Lower lobe of right lung (tissue), 2 donors: ENCODE data around the gene RIPK3. TPM values are rescaled to one million over a fixed set of nuclear protein-coding genes. Genes with fewer than 3 reads are reported as not detected.
"Not testable (repeated sequence)": the region's sequence is repeated elsewhere in the genome, so short reads cannot be mapped to it uniquely, and the experiment has no call there.

Experiments
- ATAC-seq, 2 donors: fragments of 200-7000 bp; cut with Tn5 transposase; one replicate each; pipeline ENCODE4 v1.9.1; 2020 to 2022; ENCODE audit warnings: mild to moderate bottlenecking in 2 of 2, moderate library complexity in 2 of 2
- DNase-seq: peaks from one replicate; pipeline ENCODE4 v3.0.0-alpha.2; 2020
- H3K27ac ChIP-seq: fragments of 200-600 bp; one replicate; pipeline ENCODE4 v1.8.0; 2022
- H3K27me3 ChIP-seq: fragments of 200-600 bp; one replicate; pipeline ENCODE4 v1.8.0; 2022; ENCODE audit warnings: low read depth
- H3K36me3 ChIP-seq: fragments of 200-600 bp; one replicate; pipeline ENCODE4 v1.8.0; 2022; ENCODE audit warnings: mild to moderate bottlenecking
- H3K4me1 ChIP-seq: fragments of 200-600 bp; one replicate; pipeline ENCODE4 v1.8.0; 2022
- H3K4me3 ChIP-seq: fragments of 200-600 bp; one replicate; pipeline ENCODE4 v1.8.0; 2022; ENCODE audit warnings: mild to moderate bottlenecking
- H3K9me3 ChIP-seq: fragments of 200-600 bp; one replicate; pipeline ENCODE4 v1.8.0; 2022
- intact Hi-C: fragments of 100-400 bp; cut with DNase I; formaldehyde crosslinking; loops from one replicate; pipeline ENCODE4 v1.11.0; 2022
- total RNA-seq: library from RNA; stranded (reverse); fragmentation: NEBNext Ultra II Directional; extraction: Animal tissue kit (Norgen Biotek cat#: 25700); gene quantifications from one replicate; pipeline ENCODE4 v1.2.1, GENCODE V29; 2021
- TF ChIP-seq, protein P1 (sequence below): fragments of 200-600 bp; IDR thresholded peaks from one replicate; pipeline ENCODE4 v1.8.0; 2022; ENCODE audit warnings: antibody characterized with exemption, mild to moderate bottlenecking
- donor health status: DM: no; HTN: yes; CAD: no; lungs with severe emphysema.

Gene RIPK3
- total RNA-seq, 1 donor from 2014 or later = 27.9 TPM

DNA sequence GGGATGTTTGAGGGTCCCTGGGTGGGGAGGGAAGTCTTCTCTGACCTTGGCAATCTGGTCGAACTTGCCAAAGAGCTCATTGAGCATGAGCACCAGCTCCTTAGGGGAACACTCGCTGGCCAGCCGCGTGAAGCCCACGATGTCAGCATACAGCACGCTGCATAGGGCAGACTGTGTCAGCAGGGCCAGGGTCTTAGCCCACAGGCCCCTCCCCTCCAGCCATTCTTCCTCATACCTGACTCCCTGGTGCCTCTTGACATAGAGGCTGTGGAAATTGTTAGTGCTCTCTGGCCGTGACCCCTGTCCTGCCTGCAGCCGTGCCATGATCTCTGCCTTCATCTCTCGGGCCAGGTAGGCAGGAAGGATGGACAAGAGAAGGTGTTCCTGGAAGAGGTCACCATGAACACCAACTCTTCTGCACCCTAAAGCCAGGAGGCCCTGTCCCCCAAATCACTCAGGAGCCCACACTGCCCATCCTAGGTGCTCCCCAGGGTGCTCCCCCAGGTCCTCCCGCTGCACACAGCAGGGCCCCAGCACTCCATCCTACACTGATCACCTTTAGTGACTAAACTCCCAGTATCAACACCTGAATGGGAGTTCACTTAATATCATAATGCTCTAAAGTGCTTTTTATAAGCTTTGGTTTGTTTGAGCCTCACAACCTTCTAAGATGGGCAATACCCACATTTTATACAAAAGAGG lies 8.7 kb downstream of the RIPK3 start:
- ATAC-seq (no peak), DNase-seq (no peak)
- Histone ChIP-seq H3K27ac (no peak overlapping the region), H3K27me3 (peaks cover 15% of the 10 kb centered on the region), H3K4me3 (no peak overlapping the region), H3K4me1 (peaks cover 79% of the 10 kb centered on the region), H3K9me3 (no peaks in the 10 kb centered on the region), H3K36me3 (peaks cover 10% of the 10 kb centered on the region)
- TF ChIP-seq, protein P1, sequence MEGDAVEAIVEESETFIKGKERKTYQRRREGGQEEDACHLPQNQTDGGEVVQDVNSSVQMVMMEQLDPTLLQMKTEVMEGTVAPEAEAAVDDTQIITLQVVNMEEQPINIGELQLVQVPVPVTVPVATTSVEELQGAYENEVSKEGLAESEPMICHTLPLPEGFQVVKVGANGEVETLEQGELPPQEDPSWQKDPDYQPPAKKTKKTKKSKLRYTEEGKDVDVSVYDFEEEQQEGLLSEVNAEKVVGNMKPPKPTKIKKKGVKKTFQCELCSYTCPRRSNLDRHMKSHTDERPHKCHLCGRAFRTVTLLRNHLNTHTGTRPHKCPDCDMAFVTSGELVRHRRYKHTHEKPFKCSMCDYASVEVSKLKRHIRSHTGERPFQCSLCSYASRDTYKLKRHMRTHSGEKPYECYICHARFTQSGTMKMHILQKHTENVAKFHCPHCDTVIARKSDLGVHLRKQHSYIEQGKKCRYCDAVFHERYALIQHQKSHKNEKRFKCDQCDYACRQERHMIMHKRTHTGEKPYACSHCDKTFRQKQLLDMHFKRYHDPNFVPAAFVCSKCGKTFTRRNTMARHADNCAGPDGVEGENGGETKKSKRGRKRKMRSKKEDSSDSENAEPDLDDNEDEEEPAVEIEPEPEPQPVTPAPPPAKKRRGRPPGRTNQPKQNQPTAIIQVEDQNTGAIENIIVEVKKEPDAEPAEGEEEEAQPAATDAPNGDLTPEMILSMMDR = no peak
- intact Hi-C loops = no loop called here

DNA sequence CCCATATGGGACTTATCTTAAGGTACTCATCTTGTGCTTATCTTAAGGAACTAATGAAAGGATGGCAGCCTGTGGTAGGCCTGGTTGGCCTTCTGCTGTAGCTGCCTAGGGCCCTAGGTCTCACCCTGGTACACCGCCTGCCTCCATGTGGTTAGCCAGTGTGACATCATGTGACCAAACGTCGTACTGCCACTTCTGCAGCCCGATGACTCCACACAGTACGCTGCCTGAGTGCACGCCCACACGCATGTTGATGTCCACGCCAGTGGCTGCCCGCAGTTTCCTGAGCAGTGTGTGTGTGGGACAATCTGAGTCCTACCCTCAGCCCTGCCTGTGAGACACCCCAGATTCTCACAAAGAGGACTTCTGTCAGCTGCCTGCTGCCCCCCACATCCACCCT lies 10.1 kb downstream of the RIPK3 start:
- TF ChIP-seq, protein P1 = no peak
- peaks cover 12% of the 10 kb centered on the region for H3K36me3 ChIP-seq
- H3K4me1 ChIP-seq = peaks cover 66% of the 10 kb centered on the region
- intact Hi-C loops = loop anchor here (5.0 kb wide), 1 partner anchor 108 kb away; no protein-coding TSS in a partner anchor
- DNase-seq (peak; percentile 91), ATAC-seq (peak; percentile 31 to 65)
- H3K4me3 ChIP-seq = no peak overlapping the region
- no peaks in the 10 kb centered on the region for H3K9me3 ChIP-seq
- peak overlapping the region; percentile 60 for H3K27ac ChIP-seq
- H3K27me3 ChIP-seq = peaks cover 6% of the 10 kb centered on the region

DNA sequence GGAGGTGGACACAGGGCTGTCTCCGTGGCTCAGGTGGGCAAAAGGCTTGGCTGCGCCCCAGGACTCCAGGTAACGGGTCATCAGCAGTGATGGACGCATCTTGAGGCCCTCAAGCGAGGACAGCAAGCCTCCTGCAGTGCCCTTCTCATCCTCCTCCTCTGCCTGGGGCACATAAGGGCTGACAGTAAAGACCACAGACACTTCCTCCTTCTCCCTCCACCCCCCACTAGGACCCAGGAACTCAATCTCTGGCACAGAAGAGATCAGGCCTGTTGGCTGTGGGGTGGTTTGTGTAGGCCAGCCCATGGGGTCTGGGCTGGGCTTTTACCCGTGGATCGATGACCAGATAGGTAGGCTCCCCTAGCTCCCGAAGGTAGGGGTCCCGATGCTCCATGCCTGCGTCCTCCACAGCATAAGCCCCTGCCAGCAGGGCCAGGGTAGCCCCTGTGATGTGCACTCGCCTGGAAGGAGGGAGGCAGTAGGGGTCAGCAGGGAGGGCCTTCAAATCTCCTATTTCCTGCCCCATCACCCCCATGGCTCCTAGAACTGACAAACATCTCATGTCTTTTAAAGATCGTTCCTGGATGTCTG lies 10.6 kb downstream of the RIPK3 start:
- DNase-seq (no peak), ATAC-seq (no peak)
- peaks cover 12% of the 10 kb centered on the region for H3K36me3 ChIP-seq
- peak overlapping the region; percentile 60 for H3K27ac ChIP-seq
- peaks cover under 1% of the 10 kb centered on the region for H3K27me3 ChIP-seq
- H3K4me3 ChIP-seq = no peak overlapping the region
- H3K4me1 ChIP-seq = peaks cover 60% of the 10 kb centered on the region
- intact Hi-C loops = loop anchor here (5.0 kb wide), 1 partner anchor 108 kb away; no protein-coding TSS in a partner anchor
- no peaks in the 10 kb centered on the region for H3K9me3 ChIP-seq
- TF ChIP-seq, protein P1 = no peak

DNA sequence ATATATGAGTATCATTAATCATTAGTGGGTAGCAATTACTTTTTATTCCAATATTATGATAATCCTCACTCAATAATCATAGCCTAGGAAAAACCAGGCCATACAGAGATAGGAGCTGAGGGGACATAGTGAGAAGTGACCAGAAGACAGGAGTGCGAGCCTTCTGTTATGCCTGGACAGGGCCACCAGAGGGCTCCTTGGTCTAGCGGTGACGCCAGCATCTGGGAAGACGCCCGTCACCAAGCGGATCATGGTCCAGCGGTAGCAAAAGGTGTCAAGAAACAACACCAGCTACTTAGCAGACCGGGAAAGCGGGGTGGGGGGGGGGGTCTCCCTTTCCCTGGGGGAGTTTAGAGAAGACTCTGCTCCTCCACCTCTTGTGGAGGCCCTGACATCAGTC lies 11.9 kb downstream of the RIPK3 start:
- H3K27ac ChIP-seq, H3K27me3 ChIP-seq, ATAC-seq, H3K9me3 ChIP-seq, H3K4me3 ChIP-seq: not testable (repeated sequence)
- H3K36me3 ChIP-seq = peaks cover 12% of the 10 kb centered on the region
- DNase-seq = peak; percentile 74
- H3K4me1 ChIP-seq = peaks cover 48% of the 10 kb centered on the region
- intact Hi-C loops = loop anchor here (5.0 kb wide), 1 partner anchor 109 kb away; no protein-coding TSS in a partner anchor
- TF ChIP-seq, protein P1 = peak; percentile 63

DNA sequence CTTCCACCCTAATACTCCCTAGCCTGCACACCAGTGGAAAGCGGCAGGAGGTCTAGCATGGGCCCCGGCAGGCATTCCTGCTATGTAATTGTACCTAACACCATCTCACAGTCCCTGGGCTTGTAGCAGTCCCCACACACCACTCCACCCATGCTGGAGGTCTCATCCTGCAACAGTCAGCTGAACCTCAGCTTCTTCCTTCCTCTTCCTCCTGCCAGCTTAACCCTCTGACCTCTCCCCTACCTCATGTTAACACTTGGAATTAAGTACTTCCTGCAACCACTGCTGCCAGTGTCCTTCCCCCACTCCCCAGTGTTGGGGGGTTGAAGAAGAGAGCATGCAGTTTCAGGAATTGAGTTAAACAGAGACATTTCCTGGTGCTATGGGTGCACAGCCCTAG lies 12.5 kb downstream of the RIPK3 start:
- Histone ChIP-seq H3K27me3 (no peaks in the 10 kb centered on the region), H3K4me1 (peaks cover 42% of the 10 kb centered on the region), H3K36me3 (peaks cover 12% of the 10 kb centered on the region), H3K4me3 (no peak overlapping the region), H3K9me3 (no peaks in the 10 kb centered on the region), H3K27ac (no peak overlapping the region)
- TF ChIP-seq, protein P1 = no peak
- ATAC-seq (no peak), DNase-seq (peak; percentile 45)
- intact Hi-C loops = loop anchor here (5.0 kb wide), 1 partner anchor 110 kb away; no protein-coding TSS in a partner anchor
